Mucosa of gallbladder (tissue), 1 donor: ENCODE measurements around the gene ADA. TPM values are rescaled to one million over a fixed set of nuclear protein-coding genes. Genes with fewer than 3 reads are reported as not detected.
"Not testable (repeated sequence)": the region's sequence is repeated elsewhere in the genome, so short reads cannot be mapped to it uniquely, and the experiment has no call there.

Source experiments
- DNase-seq: peaks from one replicate; pipeline ENCODE4 v3.0.0-alpha.2; 2020; ENCODE audit warnings: low spot score
- total RNA-seq: library from RNA; stranded (reverse); gene quantifications from one replicate; pipeline ENCODE4 v1.2.1, GENCODE V29; 2021
- donor health status: DM: no; HTN: no; CAD: no.

ADA gene
- total RNA-seq, 1 donor from 2014 or later, result 5.1 TPM

DNA sequence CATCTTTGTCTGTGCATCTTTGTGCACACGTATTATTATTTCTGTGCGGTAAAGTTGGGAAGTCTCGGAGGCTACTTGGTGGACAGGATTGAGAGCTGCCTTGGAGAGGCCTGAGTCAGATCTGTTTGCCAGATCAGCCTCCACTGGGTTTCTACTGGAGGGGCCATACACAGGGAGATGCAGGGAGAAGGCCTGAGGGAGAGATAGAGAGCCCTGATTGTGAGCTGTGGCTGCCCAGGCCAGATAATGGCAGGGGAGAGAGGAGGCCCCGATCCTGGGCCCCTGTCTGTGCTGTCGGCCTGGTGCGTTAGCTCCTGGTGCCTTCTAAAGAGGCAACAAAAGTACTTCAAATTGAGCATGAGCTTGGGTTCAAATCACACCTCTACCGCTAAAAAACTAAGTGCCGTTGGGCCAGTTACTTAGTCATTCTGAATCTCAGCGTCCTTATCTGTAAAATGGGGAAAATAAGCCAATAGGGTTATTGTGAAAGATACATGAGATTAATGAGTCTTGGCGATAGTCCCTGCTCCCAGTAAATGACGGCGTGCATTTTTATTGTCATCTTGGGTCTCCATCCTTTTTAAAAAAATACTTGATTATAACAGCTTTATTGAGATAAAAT is 27.6 kb upstream of the ADA start:
- DNase-seq, result no peak

GRCh38 chr20:44678242-44678641 is 26.7 kb upstream of the ADA start:
- no peak for DNase-seq

GRCh38 chr20:44672318-44672902 is 20.9 kb upstream of the ADA start:
- not testable (repeated sequence) for DNase-seq

GRCh38 chr20:44671541-44671940 is 20.0 kb upstream of the ADA start:
- DNase-seq, result not testable (repeated sequence)

DNA sequence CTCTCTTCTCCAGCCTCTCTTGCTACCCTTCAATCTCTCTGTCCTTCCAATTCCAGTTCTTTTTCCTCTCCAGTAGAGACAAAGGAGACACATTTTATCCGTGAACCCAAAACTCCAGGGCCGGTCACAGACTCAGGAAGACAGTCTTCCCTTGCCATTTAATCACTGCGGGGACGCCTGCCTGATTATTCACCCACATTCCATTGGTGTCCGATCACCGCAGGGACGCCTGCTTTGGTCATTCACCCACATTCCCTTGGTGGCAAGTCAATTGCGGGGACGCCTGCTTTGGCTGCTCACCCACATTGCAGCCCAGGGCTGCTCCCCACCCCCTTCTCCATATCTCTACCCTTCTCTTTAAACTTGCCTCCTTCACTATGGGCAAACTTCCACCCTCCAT is 19.4 kb upstream of the ADA start:
- DNase-seq, result not testable (repeated sequence)

GRCh38 chr20:44666066-44666465 is 14.6 kb upstream of the ADA start:
- DNase-seq, result no peak

GRCh38 chr20:44664131-44664530 is 12.6 kb upstream of the ADA start:
- no peak for DNase-seq

DNA sequence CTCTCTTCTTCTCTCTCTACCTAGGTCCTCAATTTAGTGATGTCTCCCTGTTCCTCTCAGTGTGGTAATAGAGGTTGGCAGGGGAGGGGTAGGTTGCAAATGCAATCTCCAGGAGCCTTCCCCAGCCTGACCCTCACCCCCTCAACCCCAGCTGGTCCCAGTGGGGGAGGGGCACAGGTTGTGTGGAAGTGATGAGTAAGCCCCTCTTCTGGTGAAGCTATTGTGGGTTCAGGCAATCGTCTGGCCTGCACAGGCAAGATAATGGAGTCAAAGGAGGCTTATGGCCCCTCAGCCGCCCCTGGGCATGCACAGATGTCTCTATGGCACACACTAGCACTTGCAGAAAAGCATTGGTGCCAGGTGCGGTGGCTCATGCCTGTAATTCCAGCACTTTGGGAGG is 10.8 kb upstream of the ADA start:
- DNase-seq, result no peak

- DNase-seq, result no peak
Measured at GRCh38 chr20:44660581-44660980, 9.1 kb upstream of the ADA start.

DNA sequence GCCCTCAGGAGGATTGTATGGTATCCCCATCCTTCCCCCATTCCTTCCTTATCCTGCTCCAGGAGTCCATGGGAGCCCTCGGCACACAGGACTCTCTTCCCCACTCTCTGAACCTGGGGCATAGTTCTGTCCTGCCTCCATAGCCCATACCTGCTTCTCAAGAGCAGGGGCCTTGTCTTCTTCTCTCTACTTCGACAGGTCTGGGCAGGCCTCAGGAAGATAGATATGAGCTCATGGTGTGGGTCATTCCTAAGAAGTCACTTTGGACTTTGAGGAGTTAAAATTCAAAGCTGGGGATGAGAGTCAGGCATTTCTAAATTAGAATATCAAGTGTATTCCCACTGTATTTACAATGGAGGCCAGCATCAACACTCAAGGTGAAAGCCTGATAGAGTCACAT is 8.4 kb upstream of the ADA start:
- no peak for DNase-seq

- DNase-seq, result no peak
Measured at GRCh38 chr20:44658810-44659209, 7.3 kb upstream of the ADA start.

GRCh38 chr20:44657875-44658274 is 6.4 kb upstream of the ADA start:
- no peak for DNase-seq

DNA sequence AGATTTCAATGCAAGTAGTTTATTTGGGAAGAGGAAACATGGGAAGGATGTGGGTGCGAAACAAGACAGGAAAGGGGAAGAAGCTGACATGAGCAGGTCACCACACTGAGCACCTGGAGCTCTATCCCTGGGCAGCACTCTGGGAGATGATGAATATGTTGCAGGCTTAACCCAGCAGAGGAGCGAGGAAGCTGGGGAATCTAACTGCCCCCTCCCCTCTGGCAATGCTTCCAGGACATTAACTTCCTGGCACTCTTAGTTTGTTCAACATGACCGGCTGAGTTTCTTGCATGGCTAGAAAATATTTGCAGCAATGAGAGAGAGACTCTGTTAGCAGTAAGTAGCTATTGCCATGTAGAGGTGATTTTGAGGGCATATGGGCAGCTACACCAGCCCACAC is 4.9 kb upstream of the ADA start:
- DNase-seq, result no peak

DNA sequence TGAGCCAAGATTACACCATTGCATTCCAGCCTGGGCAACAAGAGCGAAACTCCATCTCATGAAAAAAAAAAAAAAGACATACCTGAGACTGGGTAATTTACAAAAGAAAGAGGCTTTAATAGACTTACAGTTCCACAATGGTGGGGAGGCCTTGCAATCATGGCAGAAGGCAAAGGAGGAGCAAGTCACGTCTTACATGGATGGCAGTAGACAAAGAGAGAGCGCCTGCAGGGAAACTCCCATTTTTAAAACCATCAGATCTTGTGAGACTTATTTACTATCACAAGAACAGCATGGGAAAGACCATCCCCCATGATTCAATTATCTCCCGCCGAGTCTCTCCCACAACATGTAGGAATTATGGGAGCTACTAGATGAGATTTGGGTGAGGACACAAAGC is 2.7 kb upstream of the ADA start:
- not testable (repeated sequence) for DNase-seq

DNA sequence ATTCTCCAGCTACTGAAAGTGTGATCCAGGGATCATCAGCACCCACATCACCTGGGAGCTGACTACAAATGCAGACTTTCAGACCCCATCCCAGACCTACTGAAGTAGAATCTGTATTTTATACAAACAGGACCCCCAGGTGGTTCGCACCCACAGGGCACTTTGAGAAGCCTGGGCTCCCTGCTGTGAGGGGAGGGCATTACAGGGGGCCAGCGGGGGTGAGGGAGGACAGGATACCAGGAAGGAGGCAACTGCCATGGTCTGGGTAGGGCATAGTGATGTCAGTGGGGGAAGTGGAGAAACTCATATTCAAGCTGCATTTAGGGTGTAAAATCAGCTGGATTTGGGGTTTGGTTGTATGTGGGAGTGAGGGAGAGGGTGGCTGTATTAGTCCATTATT is 2.0 kb upstream of the ADA start:
- no peak for DNase-seq

GRCh38 chr20:44651434-44651683 is 140 bp downstream of the ADA start:
- DNase-seq, result no peak

GRCh38 chr20:44650771-44651433 is 597 bp downstream of the ADA start:
- no peak for DNase-seq

GRCh38 chr20:44649976-44650375 is 1.5 kb downstream of the ADA start:
- no peak for DNase-seq

GRCh38 chr20:44649126-44649525 is 2.4 kb downstream of the ADA start:
- no peak for DNase-seq

DNA sequence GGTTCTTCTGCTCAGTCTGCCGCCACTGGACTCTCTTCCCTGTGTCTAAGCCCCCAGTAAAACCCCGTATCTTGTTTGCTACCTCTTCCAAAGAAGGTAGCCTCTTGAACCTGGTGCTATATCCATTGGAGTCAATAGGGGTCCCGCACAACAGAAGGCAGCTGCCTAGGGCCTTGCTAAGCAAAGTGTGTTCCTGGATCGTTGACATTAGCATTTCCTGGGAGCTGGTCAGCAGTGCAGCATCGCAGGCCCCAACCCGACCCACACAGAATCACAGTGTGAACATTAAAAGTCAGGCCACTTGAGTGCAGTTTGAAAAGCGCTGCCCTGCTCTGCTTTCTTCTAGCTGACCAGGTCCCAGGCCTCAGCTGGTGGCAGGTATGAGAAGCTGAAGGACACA is 2.9 kb downstream of the ADA start:
- no peak for DNase-seq

GRCh38 chr20:44648068-44648467 is 3.4 kb downstream of the ADA start:
- no peak for DNase-seq

DNA sequence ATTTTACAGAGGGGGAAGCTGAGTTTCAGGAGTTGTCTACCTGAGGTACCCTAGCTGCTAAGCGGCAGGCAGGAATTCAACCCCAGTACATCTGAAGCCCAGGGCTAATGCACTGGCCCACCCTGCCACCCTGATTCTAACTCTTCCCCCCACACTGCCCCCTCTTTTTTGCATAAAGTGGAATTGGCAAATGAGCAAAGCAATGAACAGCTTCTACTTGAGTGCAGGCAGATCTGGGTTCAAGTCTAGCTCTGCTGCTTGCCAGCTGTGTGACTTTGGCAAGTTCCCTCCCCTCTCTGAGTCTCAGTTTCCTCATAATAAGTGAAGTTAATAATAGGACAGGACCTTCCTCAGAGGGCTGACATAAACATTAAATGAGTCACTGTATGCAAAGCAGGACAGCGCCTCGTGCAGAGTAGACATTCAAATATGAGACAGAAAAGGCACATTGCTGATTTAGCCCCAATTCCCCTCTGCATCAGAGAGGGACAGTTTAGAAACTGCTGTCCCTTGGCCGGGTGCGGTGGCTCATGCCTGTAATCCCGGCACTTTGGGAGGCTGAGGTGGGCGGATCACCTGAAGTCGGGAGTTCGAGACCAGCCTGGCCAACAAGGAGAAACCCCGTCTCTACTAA is 4.7 kb downstream of the ADA start:
- no peak for DNase-seq

DNA sequence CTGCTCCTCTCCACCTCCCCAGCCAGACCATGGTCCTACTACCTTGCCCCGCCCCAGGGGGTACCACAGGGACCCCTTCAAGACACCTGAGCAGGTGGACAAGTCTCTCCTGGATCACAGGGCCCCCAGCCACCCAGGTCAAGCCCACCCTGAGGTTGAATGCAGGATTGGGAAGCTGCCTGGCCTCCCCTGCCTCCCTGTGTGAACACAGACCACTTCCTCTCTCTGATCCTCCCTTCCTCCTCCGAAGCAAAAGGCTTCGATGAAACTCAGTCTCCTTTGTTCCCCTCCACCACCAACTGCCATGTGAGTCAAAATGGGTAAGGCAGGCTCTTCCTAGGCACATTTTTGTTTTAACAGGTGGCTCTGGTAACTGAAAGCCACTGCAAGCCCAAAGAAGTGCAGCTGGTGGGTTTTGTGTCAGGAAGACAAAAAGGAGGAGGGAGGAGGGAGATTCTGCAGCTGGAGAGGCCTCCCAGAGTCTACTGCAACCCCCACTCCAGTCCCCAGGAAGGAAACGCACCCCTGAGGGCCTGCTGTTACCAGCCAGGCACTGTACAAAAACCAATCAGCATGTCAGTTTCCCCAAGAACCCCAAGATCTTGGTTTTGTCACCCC is 5.4 kb downstream of the ADA start:
- no peak for DNase-seq
